GM23338 (cell line): ENCODE data around the gene RIOK2. TPM values are rescaled to one million over a fixed set of nuclear protein-coding genes. Genes with fewer than 3 reads are reported as not detected.

Source experiments
- ATAC-seq: fragments of 200-7000 bp; cut with Tn5 transposase; 3 replicates; pipeline ENCODE4 v1.9.1; 2020
- DNase-seq: peaks from one replicate; pipeline ENCODE4 v3.0.0-alpha.2; 2015; ENCODE audit warnings: low spot score
- H2AFZ ChIP-seq: fragments of 200-600 bp; sonication (generic); 2 replicates; pipeline ENCODE4 v1.8.0; 2016; ENCODE audit warnings: antibody characterized with exemption, mild to moderate bottlenecking, moderate library complexity
- H3F3A ChIP-seq: fragments of 200-600 bp; sonication (generic); replicated peaks from 2 replicates; pipeline ENCODE4 v1.8.0; 2017; ENCODE audit warnings: antibody characterized with exemption, mixed run types, low read depth
- H3K27ac ChIP-seq: fragments of 200-600 bp; sonication (generic); 2 replicates; pipeline ENCODE4 v1.6.1; 2016; ENCODE audit warnings: low read depth
- H3K27me3 ChIP-seq: fragments of 200-600 bp; sonication (generic); 2 replicates; pipeline ENCODE4 v1.8.0; 2016; ENCODE audit warnings: mild to moderate bottlenecking, mixed run types, moderate library complexity; ENCODE audit not compliant: insufficient read depth
- H3K36me3 ChIP-seq: fragments of 200-600 bp; sonication (generic); 2 replicates; pipeline ENCODE4 v1.8.0; 2016; ENCODE audit warnings: mild to moderate bottlenecking; ENCODE audit not compliant: insufficient read depth
- H3K4me1 ChIP-seq: fragments of 200-600 bp; sonication (generic); 2 replicates; pipeline ENCODE4 v1.8.0; 2016; ENCODE audit warnings: mild to moderate bottlenecking, moderate library complexity; ENCODE audit not compliant: insufficient read depth
- H3K4me2 ChIP-seq: fragments of 200-600 bp; sonication (generic); 2 replicates; pipeline ENCODE4 v1.7.1; 2017; ENCODE audit warnings: mixed run types
- H3K4me3 ChIP-seq: fragments of 200-600 bp; sonication (generic); 2 replicates; pipeline ENCODE4 v1.6.1; 2016; ENCODE audit warnings: mixed run types
- H3K79me2 ChIP-seq: fragments of 200-600 bp; sonication (generic); replicated peaks from 2 replicates; pipeline ENCODE4 v1.8.0; 2017; ENCODE audit warnings: mild to moderate bottlenecking; ENCODE audit not compliant: insufficient read depth
- H3K9me2 ChIP-seq: fragments of 200-600 bp; sonication (generic); 2 replicates; pipeline ENCODE4 v1.8.0; 2017; ENCODE audit not compliant: insufficient read depth
- H4K20me1 ChIP-seq: fragments of 200-600 bp; sonication (generic); replicated peaks from 2 replicates; pipeline ENCODE4 v1.8.0; 2017; ENCODE audit warnings: mild to moderate bottlenecking; ENCODE audit not compliant: insufficient read depth
- H3K27ac Mint-ChIP-seq: 2 replicates; pipeline ENCODE4 v1.8.0; 2020; ENCODE audit warnings: inconsistent platforms, mild to moderate bottlenecking, moderate library complexity, mixed read lengths
- H3K27me3 Mint-ChIP-seq: 3 replicates; pipeline ENCODE4 v1.8.0; 2022; ENCODE audit warnings: low read depth, mild to moderate bottlenecking, moderate library complexity, mixed read lengths, inconsistent platforms; ENCODE audit not compliant: insufficient read depth, poor library complexity
- H3K36me3 Mint-ChIP-seq: 3 replicates; pipeline ENCODE4 v1.8.0; 2021; ENCODE audit warnings: low read depth, mild to moderate bottlenecking, inconsistent platforms, moderate library complexity, mixed read lengths
- H3K4me1 Mint-ChIP-seq: 3 replicates; pipeline ENCODE4 v1.8.0; 2020; ENCODE audit warnings: mild to moderate bottlenecking, inconsistent platforms, mixed read lengths
- H3K4me3 Mint-ChIP-seq: 3 replicates; pipeline ENCODE4 v1.8.0; 2021; ENCODE audit warnings: moderate library complexity, mild to moderate bottlenecking, inconsistent platforms, mixed read lengths
- H3K9me3 Mint-ChIP-seq: 3 replicates; pipeline ENCODE4 v1.8.0; 2020; ENCODE audit warnings: moderate library complexity, mild to moderate bottlenecking, inconsistent platforms, mixed read lengths
- CREB1 ChIP-seq: fragments of 250-450 bp; sonication (Bioruptor Pico); IDR thresholded peaks from 2 replicates; pipeline ENCODE4 v1.5.0; 2020; ENCODE audit warnings: low read depth, mild to moderate bottlenecking, moderate library complexity
- CTCF ChIP-seq, 2 experiments: fragments of 200-600 bp in 1 of 2; sonication (generic) in 1 of 2; conservative IDR thresholded peaks; 2 replicates each; pipeline versions ENCODE4 v1.5.1 to v1.6.1; 2016 to 2017; ENCODE audit warnings: antibody characterized with exemption in 2 of 2, low read depth in 2 of 2, mild to moderate bottlenecking in 2 of 2, moderate library complexity in 1 of 2
- EZH2phosphoT487 ChIP-seq: fragments of 200-600 bp; sonication (generic); IDR thresholded peaks from one replicate; pipeline ENCODE4 v1.8.1; 2018; ENCODE audit warnings: antibody characterized with exemption; ENCODE audit not compliant: unreplicated experiment
- REST ChIP-seq: IDR thresholded peaks from one replicate; pipeline ENCODE4 v1.6.1; 2018; ENCODE audit warnings: antibody characterized with exemption; ENCODE audit not compliant: unreplicated experiment
- ZNF462 ChIP-seq: fragments of 250-450 bp; sonication (Bioruptor Pico); IDR thresholded peaks from 2 replicates; pipeline ENCODE4 v1.5.0; 2020; ENCODE audit warnings: mild to moderate bottlenecking, moderate library complexity
- polyA plus RNA-seq: library from polyadenylated mRNA; unstranded; fragments of >200 nt; fragmentation: Nextera tagmentation; extraction: Ambion mirVana; gene quantifications from 2 replicates; pipeline ENCODE4 v1.2.1, GENCODE V29; 2016
- total RNA-seq: library from RNA; depleted of rRNA; stranded (reverse); fragments of >200 nt; shearing (Covaris generic); gene quantifications from 2 replicates; pipeline ENCODE4 v1.2.3, GENCODE V29; 2014

Gene RIOK2
- total and polyA plus RNA-seq, 2 experiments from 2014 or later, result 22.9 to 47.6 TPM

GRCh38 chr5:97183930-97184213, 825 bp upstream of the RIOK2 start (continued):
- no peak for TF ChIP-seq REST

GRCh38 chr5:97182571-97183099, 412 bp downstream of the RIOK2 start:
- peaks cover 11% of the 10 kb centered on the region for H3K4me1 Mint-ChIP-seq

More at GRCh38 chr5:97182571-97183099, 412 bp downstream of the RIOK2 start:
- H4K20me1 ChIP-seq, result no peaks in the 10 kb centered on the region
- H3K9me2 ChIP-seq, result peaks cover 5% of the 10 kb centered on the region; the same call in 1 of the 2 replicates
- Mint-ChIP-seq H3K4me3 (peak overlapping the region; percentile 97), H3K9me3 (peaks cover 8% of the 10 kb centered on the region; the same call in 2 of the 3 replicates), H3K27ac (peak overlapping the region; percentile 100), H3K27me3 (peaks cover 13% of the 10 kb centered on the region), H3K36me3 (peaks cover 38% of the 10 kb centered on the region)
- ATAC-seq (no peak), DNase-seq (no peak)
- peak overlapping the region; percentile 68 for H3K4me3 ChIP-seq
- peaks cover 37% of the 10 kb centered on the region for H3K79me2 ChIP-seq
- no peak overlapping the region for H3K27ac ChIP-seq
- no peak overlapping the region for H2AFZ ChIP-seq
- peaks cover 9% of the 10 kb centered on the region for H3K27me3 ChIP-seq
- TF ChIP-seq ZNF462 (CRISPR knock-in tag) (no peak), EZH2phosphoT487 (no peak), CTCF (conservative IDR thresholded peaks at IDR 0.05; ENCODE audit: low read depth in 2 of 2) (no peak), CREB1 (CRISPR knock-in tag) (no peak)
- peak overlapping the region; percentile 89 for H3K4me2 ChIP-seq
- H3F3A ChIP-seq, result no peaks in the 10 kb centered on the region
- H3K36me3 ChIP-seq, result peaks cover 13% of the 10 kb centered on the region
- H3K4me1 ChIP-seq, result peaks cover 4% of the 10 kb centered on the region; the same call in 1 of the 2 replicates
